Measurements from ENCODE around the gene DHRS1.

Gene DHRS1

GRCh38 chr14:24253936-24254335 is 45.6 kb downstream of the DHRS1 start (continued):
- TF ChIP-seq FEZF1 (tag by site-specific recombination; IDR thresholded peaks at IDR 0.05) (no peak), ZNF48 (tag by site-specific recombination; IDR thresholded peaks at IDR 0.05) (no peak), ZNF2 (tag by site-specific recombination; IDR thresholded peaks at IDR 0.05) (no peak), ZEB2 (tag by site-specific recombination; IDR thresholded peaks at IDR 0.05) (no peak), ZNF433 (tag by site-specific recombination; IDR thresholded peaks at IDR 0.05; ENCODE audit: low read depth) (no peak)
- TF ChIP-seq, protein P1, sequence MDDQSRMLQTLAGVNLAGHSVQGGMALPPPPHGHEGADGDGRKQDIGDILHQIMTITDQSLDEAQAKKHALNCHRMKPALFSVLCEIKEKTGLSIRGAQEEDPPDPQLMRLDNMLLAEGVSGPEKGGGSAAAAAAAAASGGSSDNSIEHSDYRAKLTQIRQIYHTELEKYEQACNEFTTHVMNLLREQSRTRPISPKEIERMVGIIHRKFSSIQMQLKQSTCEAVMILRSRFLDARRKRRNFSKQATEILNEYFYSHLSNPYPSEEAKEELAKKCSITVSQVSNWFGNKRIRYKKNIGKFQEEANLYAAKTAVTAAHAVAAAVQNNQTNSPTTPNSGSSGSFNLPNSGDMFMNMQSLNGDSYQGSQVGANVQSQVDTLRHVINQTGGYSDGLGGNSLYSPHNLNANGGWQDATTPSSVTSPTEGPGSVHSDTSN (CRISPR knock-in tag; IDR thresholded peaks at IDR 0.05): no peak

- H3K4me3 ChIP-seq (ENCODE audit: low read depth, low read length): no peak overlapping the region
- H3K4me1 ChIP-seq (ENCODE audit: control insufficient read depth, insufficient read depth, low read length): no peaks in the 10 kb centered on the region
- ChIA-PET CTCF (interaction anchor here (0.8 to 4.6 kb wide), 6 partner anchors 10 to 113 kb away, joined by 3 to 22 read pairs (median 4); partner anchors contain the start of genes CIDEB, LTB4R2 and TINF2), POLR2A (interaction anchor here (0.6 to 2.2 kb wide), 4 partner anchors 9 to 22 kb away, joined by 4 to 10 read pairs (median 5); partner anchors contain the start of genes RABGGTA and TINF2)
- H3K36me3 ChIP-seq (ENCODE audit: control insufficient read depth in 2 of 2, insufficient read depth in 1 of 2, low read length in 2 of 2): peaks cover 0 to 13% of the 10 kb centered on the region in 2 experiments; a peak in 2 of 3 replicates
- H3K9me3 ChIP-seq (ENCODE audit: control insufficient read depth, insufficient read depth, low read depth, low read length): no peaks in the 10 kb centered on the region
- TF ChIP-seq MEIS1 (CRISPR knock-in tag; IDR thresholded peaks at IDR 0.05; ENCODE audit: borderline replicate concordance) (no peak), PRDM4 (tag by site-specific recombination; IDR thresholded peaks at IDR 0.05) (no peak), KLF1 (tag by site-specific recombination; IDR thresholded peaks at IDR 0.05) (no peak), ZNF776 (tag by site-specific recombination; IDR thresholded peaks at IDR 0.05; ENCODE audit: borderline replicate concordance) (no peak), ZXDB (tag by site-specific recombination; IDR thresholded peaks at IDR 0.05) (no peak), ZNF544 (tag by site-specific recombination; IDR thresholded peaks at IDR 0.05) (no peak), ZNF830 (tag by site-specific recombination; IDR thresholded peaks at IDR 0.05; ENCODE audit: low read depth) (no peak), ZNF169 (tag by site-specific recombination; IDR thresholded peaks at IDR 0.05) (no peak), ZBTB17 (tag by site-specific recombination; IDR thresholded peaks at IDR 0.05) (no peak), GLIS1 (tag by site-specific recombination; IDR thresholded peaks at IDR 0.05) (no peak), ZNF248 (tag by site-specific recombination; IDR thresholded peaks at IDR 0.05) (no peak)
- TF ChIP-seq, protein P2, sequence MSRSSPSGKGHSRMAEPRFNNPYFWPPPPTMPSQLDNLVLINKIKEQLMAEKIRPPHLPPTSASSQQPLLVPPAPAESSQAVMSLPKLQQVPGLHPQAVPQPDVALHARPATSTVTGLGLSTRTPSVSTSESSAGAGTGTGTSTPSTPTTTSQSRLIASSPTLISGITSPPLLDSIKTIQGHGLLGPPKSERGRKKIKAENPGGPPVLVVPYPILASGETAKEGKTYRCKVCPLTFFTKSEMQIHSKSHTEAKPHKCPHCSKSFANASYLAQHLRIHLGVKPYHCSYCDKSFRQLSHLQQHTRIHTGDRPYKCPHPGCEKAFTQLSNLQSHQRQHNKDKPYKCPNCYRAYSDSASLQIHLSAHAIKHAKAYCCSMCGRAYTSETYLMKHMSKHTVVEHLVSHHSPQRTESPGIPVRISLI (tag by site-specific recombination; IDR thresholded peaks at IDR 0.05): no peak
- no peak overlapping the region for H3K27ac ChIP-seq (ENCODE audit: extremely low read depth, low read depth, low read length)
Measured at GRCh38 chr14:24252289-24253124, 47.1 kb downstream of the DHRS1 start.

GRCh38 chr14:24251880-24252288 is 47.7 kb downstream of the DHRS1 start:
- no peaks in the 10 kb centered on the region for H3K4me1 ChIP-seq (ENCODE audit: control insufficient read depth, insufficient read depth, low read length)
- CTCF ChIA-PET: interaction anchor here (0.8 to 4.6 kb wide), 6 partner anchors 9 to 114 kb away, joined by 3 to 22 read pairs (median 4); partner anchors contain the start of genes LTB4R2 and TINF2
- H3K27ac ChIP-seq (ENCODE audit: extremely low read depth, low read depth, low read length): no peak overlapping the region
- POLR2A ChIA-PET: interaction anchor here (0.6 to 2.2 kb wide), 3 partner anchors 8 to 23 kb away, joined by 4 to 10 read pairs (median 4); partner anchors contain the start of gene TINF2
- H3K36me3 ChIP-seq (ENCODE audit: control insufficient read depth in 2 of 2, insufficient read depth in 1 of 2, low read length in 2 of 2): peaks cover 0 to 13% of the 10 kb centered on the region in 2 experiments; a peak in 2 of 3 replicates
- no peaks in the 10 kb centered on the region for H3K9me3 ChIP-seq (ENCODE audit: control insufficient read depth, insufficient read depth, low read depth, low read length)
- no peak overlapping the region for H3K4me3 ChIP-seq (ENCODE audit: low read depth, low read length)
- no peak for TF ChIP-seq ZNF624 (tag by site-specific recombination; IDR thresholded peaks at IDR 0.05)
- TF ChIP-seq, protein P3, sequence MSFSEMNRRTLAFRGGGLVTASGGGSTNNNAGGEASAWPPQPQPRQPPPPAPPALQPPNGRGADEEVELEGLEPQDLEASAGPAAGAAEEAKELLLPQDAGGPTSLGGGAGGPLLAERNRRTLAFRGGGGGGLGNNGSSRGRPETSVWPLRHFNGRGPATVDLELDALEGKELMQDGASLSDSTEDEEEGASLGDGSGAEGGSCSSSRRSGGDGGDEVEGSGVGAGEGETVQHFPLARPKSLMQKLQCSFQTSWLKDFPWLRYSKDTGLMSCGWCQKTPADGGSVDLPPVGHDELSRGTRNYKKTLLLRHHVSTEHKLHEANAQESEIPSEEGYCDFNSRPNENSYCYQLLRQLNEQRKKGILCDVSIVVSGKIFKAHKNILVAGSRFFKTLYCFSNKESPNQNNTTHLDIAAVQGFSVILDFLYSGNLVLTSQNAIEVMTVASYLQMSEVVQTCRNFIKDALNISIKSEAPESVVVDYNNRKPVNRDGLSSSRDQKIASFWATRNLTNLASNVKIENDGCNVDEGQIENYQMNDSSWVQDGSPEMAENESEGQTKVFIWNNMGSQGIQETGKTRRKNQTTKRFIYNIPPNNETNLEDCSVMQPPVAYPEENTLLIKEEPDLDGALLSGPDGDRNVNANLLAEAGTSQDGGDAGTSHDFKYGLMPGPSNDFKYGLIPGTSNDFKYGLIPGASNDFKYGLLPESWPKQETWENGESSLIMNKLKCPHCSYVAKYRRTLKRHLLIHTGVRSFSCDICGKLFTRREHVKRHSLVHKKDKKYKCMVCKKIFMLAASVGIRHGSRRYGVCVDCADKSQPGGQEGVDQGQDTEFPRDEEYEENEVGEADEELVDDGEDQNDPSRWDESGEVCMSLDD (tag by site-specific recombination; IDR thresholded peaks at IDR 0.05): no peak
- TF ChIP-seq ZNF248 (tag by site-specific recombination; IDR thresholded peaks at IDR 0.05): no peak
- no peak for TF ChIP-seq ZNF514 (tag by site-specific recombination; IDR thresholded peaks at IDR 0.05)

All from HEK293 (cell line).